ENCODE data around the gene CUX1. TPM values are rescaled to one million over a fixed set of nuclear protein-coding genes. Genes with fewer than 3 reads are reported as not detected.

CUX1 gene
- total RNA-seq, 4 donors from 2014 or later: 52.5 to 93.6 (median 63.7) TPM

- 93% methylated on average over 5 of the region's 5 CpGs for WGBS
- no peak for DNase-seq (ENCODE audit: low spot score in 2 of 2)
Measured at GRCh38 chr7:102120666-102121195, 303.3 kb downstream of the CUX1 start.

GRCh38 chr7:102122026-102122425 is 304.6 kb downstream of the CUX1 start:
- DNase-seq (ENCODE audit: low spot score in 2 of 2): no peak
- Histone ChIP-seq H3K4me3 (no peak overlapping the region), H3K4me1 (peaks cover 9% of the 10 kb centered on the region), H3K9me3 (no peaks in the 10 kb centered on the region), H3K27me3 (no peaks in the 10 kb centered on the region), H3K36me3 (peaks cover 3% of the 10 kb centered on the region), H3K27ac (no peak overlapping the region)
- 34% methylated on average over 3 of the region's 3 CpGs for WGBS
- no peak for TF ChIP-seq POLR2AphosphoS5 (IDR thresholded peaks at IDR 0.05)
- no peak for TF ChIP-seq CTCF (IDR thresholded peaks at IDR 0.05)
- no peak for TF ChIP-seq EP300 (IDR thresholded peaks at IDR 0.05)
- TF ChIP-seq POLR2A (IDR thresholded peaks at IDR 0.05): no peak

More at GRCh38 chr7:102120666-102121195, 303.3 kb downstream of the CUX1 start:
- Histone ChIP-seq H3K27me3 (no peaks in the 10 kb centered on the region), H3K4me1 (peaks cover 9% of the 10 kb centered on the region), H3K4me3 (no peak overlapping the region), H3K36me3 (peaks cover 9% of the 10 kb centered on the region), H3K27ac (no peak overlapping the region), H3K9me3 (no peaks in the 10 kb centered on the region)
- TF ChIP-seq POLR2AphosphoS5 (IDR thresholded peaks at IDR 0.05): no peak
- no peak for TF ChIP-seq CTCF (IDR thresholded peaks at IDR 0.05)
- TF ChIP-seq POLR2A (IDR thresholded peaks at IDR 0.05): no peak
- no peak for TF ChIP-seq EP300 (IDR thresholded peaks at IDR 0.05)

DNA sequence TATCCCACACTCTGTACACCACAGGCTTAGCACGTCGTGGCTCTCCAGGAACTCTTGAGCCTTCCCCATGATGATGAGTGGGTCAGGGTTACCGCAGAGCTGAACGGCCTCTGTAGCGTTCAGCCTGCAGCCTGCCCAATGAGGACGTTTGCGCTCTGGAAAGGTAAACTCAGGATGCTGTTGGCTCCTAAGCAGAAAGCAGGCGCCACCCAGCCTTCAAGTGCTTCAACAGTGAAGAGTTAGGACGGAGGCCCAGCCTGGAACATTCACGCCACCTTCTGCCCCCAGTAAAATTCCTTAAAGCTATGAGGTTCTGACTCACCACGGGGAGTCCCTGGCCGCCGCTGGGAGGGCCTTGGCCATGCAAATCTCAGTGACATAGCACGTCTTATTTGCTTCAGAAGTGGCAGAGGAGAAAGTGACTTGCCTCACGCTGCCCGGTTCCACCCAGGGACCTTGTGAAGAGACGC is 307.7 kb downstream of the CUX1 start:
- TF ChIP-seq EP300 (IDR thresholded peaks at IDR 0.05) (no peak), POLR2A (IDR thresholded peaks at IDR 0.05) (no peak), POLR2AphosphoS5 (IDR thresholded peaks at IDR 0.05) (no peak), CTCF (IDR thresholded peaks at IDR 0.05) (no peak)
- no peak overlapping the region for H3K4me3 ChIP-seq
- WGBS: 66% methylated on average over 12 of the region's 17 CpGs
- H3K4me1 ChIP-seq: peaks cover 9% of the 10 kb centered on the region
- no peaks in the 10 kb centered on the region for H3K27me3 ChIP-seq
- H3K27ac ChIP-seq: no peak overlapping the region
- peaks cover 3% of the 10 kb centered on the region for H3K36me3 ChIP-seq
- DNase-seq (ENCODE audit: low spot score in 2 of 2): no peak
- H3K9me3 ChIP-seq: no peaks in the 10 kb centered on the region

- TF ChIP-seq CTCF (IDR thresholded peaks at IDR 0.05) (no peak), EP300 (IDR thresholded peaks at IDR 0.05) (no peak), POLR2A (IDR thresholded peaks at IDR 0.05) (no peak), POLR2AphosphoS5 (IDR thresholded peaks at IDR 0.05) (no peak)
- Histone ChIP-seq H3K4me3 (no peak overlapping the region), H3K36me3 (peaks cover 3% of the 10 kb centered on the region), H3K9me3 (no peaks in the 10 kb centered on the region), H3K4me1 (no peaks in the 10 kb centered on the region), H3K27ac (no peak overlapping the region), H3K27me3 (no peaks in the 10 kb centered on the region)
- no peak for DNase-seq (ENCODE audit: low spot score in 2 of 2)
- 93% methylated on average over 11 of the region's 11 CpGs for WGBS
Measured at GRCh38 chr7:102128303-102128702, 310.9 kb downstream of the CUX1 start.

GRCh38 chr7:102129636-102130370 is 312.4 kb downstream of the CUX1 start:
- H3K4me3 ChIP-seq: no peak overlapping the region
- H3K36me3 ChIP-seq: no peaks in the 10 kb centered on the region
- H3K4me1 ChIP-seq: no peaks in the 10 kb centered on the region
- WGBS: 82% methylated on average over 15 of the region's 15 CpGs
- no peak overlapping the region for H3K27ac ChIP-seq
- TF ChIP-seq CTCF (IDR thresholded peaks at IDR 0.05): no peak
- no peak for TF ChIP-seq EP300 (IDR thresholded peaks at IDR 0.05)
- no peak for TF ChIP-seq POLR2A (IDR thresholded peaks at IDR 0.05)
- TF ChIP-seq POLR2AphosphoS5 (IDR thresholded peaks at IDR 0.05): no peak
- H3K27me3 ChIP-seq: no peaks in the 10 kb centered on the region
- H3K9me3 ChIP-seq: no peaks in the 10 kb centered on the region
- DNase-seq (ENCODE audit: low spot score in 2 of 2): no peak

All from suprapubic skin (tissue), 4 donors.